ENCODE results near the gene RAB36.

Gene RAB36

DNA sequence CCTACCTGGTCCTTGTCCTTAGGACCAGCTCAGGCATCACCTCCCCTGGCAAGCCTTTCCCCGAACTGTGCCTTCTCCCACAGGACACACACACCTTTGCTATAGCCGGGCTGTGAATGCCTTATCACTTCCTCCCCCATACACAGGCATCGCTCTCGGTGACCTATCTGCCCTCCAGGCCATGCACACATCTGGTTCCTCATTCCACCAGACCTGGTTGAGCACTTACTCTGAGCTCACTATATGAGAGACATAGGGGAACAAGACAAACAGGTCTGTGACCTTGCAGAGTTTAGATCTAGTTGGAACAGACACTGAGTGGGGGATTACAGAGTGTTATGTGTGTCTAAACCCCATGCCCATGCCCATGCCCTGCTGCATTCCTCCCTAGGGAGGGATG is 31.9 kb downstream of the RAB36 start:
- TF ChIP-seq EGR1 (IDR thresholded peaks at IDR 0.05) (no peak), TAF1 (IDR thresholded peaks at IDR 0.05; ENCODE audit: low read depth) (no peak), CREB1 (IDR thresholded peaks at IDR 0.05; ENCODE audit: low read depth) (no peak), RAD21 (IDR thresholded peaks at IDR 0.05; ENCODE audit: low read depth) (no peak), EP300 (IDR thresholded peaks at IDR 0.05; ENCODE audit: borderline replicate concordance) (no peak), YY1 (IDR thresholded peaks at IDR 0.05; ENCODE audit: low read depth) (no peak)

DNA sequence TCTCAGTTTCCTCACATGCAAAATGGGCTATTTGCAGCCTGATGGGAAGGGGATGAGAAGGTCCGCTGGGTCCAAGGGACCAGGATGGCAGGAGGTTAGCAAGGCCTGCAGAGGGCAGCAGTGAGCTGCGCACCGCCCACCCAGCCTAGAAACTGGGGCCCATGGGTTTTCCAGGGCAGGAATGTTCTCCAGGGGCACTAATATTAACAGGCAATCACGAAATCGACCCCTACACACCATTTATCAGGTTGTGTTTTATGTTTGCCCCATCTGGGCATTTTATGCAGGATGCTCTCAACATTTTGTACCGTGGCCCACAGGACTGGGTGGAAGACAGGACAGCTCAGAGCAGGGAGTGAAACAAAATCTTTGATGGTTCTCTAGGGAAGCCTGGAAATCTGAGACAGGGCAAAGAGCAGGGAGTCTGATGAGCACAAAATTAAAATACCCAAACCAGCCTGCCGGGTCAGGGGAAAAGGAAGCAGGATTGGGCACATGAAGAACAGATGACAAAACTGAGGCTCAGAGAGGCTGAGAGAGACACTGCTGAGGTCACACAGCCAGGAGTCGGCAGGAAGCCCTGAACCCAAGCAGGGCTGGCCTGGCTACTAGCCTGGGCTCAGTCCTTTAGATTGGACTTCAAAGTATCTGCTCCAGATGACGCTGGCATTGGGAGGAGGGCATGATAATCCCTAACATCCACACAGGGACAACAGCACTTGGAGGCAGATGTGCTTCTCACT is 33.4 kb downstream of the RAB36 start:
- no peak for TF ChIP-seq FOXM1 (IDR thresholded peaks at IDR 0.05; ENCODE audit: borderline replicate concordance, low read depth)
- peak; percentile 99 for TF ChIP-seq RAD21 (IDR thresholded peaks at IDR 0.05; ENCODE audit: low read depth)
- TF ChIP-seq, protein P1, sequence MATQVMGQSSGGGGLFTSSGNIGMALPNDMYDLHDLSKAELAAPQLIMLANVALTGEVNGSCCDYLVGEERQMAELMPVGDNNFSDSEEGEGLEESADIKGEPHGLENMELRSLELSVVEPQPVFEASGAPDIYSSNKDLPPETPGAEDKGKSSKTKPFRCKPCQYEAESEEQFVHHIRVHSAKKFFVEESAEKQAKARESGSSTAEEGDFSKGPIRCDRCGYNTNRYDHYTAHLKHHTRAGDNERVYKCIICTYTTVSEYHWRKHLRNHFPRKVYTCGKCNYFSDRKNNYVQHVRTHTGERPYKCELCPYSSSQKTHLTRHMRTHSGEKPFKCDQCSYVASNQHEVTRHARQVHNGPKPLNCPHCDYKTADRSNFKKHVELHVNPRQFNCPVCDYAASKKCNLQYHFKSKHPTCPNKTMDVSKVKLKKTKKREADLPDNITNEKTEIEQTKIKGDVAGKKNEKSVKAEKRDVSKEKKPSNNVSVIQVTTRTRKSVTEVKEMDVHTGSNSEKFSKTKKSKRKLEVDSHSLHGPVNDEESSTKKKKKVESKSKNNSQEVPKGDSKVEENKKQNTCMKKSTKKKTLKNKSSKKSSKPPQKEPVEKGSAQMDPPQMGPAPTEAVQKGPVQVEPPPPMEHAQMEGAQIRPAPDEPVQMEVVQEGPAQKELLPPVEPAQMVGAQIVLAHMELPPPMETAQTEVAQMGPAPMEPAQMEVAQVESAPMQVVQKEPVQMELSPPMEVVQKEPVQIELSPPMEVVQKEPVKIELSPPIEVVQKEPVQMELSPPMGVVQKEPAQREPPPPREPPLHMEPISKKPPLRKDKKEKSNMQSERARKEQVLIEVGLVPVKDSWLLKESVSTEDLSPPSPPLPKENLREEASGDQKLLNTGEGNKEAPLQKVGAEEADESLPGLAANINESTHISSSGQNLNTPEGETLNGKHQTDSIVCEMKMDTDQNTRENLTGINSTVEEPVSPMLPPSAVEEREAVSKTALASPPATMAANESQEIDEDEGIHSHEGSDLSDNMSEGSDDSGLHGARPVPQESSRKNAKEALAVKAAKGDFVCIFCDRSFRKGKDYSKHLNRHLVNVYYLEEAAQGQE (IDR thresholded peaks at IDR 0.05; ENCODE audit: low read depth) = no peak
- TF ChIP-seq EP300 (IDR thresholded peaks at IDR 0.05; ENCODE audit: borderline replicate concordance) = no peak
- no peak for TF ChIP-seq CREB1 (IDR thresholded peaks at IDR 0.05; ENCODE audit: low read depth)
- no peak for TF ChIP-seq NFIC (IDR thresholded peaks at IDR 0.05)

DNA sequence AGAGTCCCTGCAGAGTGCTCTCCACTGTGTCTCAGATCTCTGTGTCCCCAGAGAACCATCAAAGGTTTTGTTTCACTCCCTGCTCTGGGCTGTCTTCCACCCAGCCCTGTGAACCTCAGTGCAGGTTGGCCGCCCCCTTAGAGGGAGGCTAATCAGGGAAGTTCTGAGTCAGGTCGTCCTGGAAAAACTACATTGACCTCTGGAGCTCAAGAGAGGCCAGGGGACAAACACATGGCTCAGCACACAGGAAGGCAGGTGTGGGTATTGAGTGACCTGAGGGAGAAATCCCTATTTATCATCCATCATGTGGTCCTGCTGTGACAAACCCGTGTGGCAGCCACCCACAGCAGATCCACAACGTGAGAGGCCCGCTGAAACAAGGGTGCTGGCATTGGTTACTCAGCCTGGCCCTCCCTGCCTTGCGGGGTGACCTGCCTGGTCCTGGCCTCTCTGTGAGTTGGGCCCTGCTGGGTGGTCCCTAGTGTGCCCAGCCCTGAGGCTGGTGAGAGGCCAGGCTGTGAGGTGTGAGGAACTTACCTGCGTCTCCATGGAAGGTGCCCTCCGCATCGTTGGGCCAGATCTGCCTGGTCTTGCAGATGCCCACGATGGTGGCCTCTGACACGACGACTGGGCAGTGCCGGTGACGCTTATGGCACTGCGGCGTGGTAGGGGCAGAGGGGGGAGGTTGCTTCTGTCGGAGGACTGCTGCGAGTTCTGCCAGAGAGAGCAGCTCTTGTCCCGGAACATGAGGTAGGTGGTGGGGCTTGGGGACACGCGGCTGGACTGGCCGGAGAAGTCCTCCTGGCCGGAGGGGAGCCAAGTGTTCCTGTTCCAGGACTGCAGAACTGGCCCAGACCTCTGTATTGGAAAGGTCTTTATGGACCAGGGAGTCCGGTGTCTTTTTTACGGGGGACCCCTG is 34.4 kb downstream of the RAB36 start:
- no peak for TF ChIP-seq RAD21 (IDR thresholded peaks at IDR 0.05; ENCODE audit: low read depth)
- no peak for TF ChIP-seq CEBPB (IDR thresholded peaks at IDR 0.05)
- TF ChIP-seq, protein P2, sequence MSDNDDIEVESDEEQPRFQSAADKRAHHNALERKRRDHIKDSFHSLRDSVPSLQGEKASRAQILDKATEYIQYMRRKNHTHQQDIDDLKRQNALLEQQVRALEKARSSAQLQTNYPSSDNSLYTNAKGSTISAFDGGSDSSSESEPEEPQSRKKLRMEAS (IDR thresholded peaks at IDR 0.05) = no peak
- TF ChIP-seq TCF12 (IDR thresholded peaks at IDR 0.05; ENCODE audit: low read depth) = no peak
- no peak for TF ChIP-seq TEAD4 (IDR thresholded peaks at IDR 0.05)
- TF ChIP-seq FOXM1 (IDR thresholded peaks at IDR 0.05; ENCODE audit: borderline replicate concordance, low read depth) = no peak
- TF ChIP-seq EP300 (IDR thresholded peaks at IDR 0.05; ENCODE audit: borderline replicate concordance) = no peak
- TF ChIP-seq, protein P3, sequence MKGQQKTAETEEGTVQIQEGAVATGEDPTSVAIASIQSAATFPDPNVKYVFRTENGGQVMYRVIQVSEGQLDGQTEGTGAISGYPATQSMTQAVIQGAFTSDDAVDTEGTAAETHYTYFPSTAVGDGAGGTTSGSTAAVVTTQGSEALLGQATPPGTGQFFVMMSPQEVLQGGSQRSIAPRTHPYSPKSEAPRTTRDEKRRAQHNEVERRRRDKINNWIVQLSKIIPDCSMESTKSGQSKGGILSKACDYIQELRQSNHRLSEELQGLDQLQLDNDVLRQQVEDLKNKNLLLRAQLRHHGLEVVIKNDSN (IDR thresholded peaks at IDR 0.05) = no peak
- TF ChIP-seq ZBTB7A (IDR thresholded peaks at IDR 0.05; ENCODE audit: low read depth) = no peak
- no peak for TF ChIP-seq NFIC (IDR thresholded peaks at IDR 0.05)
- no peak for TF ChIP-seq TAF1 (IDR thresholded peaks at IDR 0.05; ENCODE audit: low read depth)
- TF ChIP-seq CREB1 (IDR thresholded peaks at IDR 0.05; ENCODE audit: low read depth) = no peak
- TF ChIP-seq YY1 (IDR thresholded peaks at IDR 0.05; ENCODE audit: low read depth) = no peak
- TF ChIP-seq, protein P1 (IDR thresholded peaks at IDR 0.05; ENCODE audit: low read depth) = no peak
- TF ChIP-seq EGR1 (IDR thresholded peaks at IDR 0.05) = no peak

DNA sequence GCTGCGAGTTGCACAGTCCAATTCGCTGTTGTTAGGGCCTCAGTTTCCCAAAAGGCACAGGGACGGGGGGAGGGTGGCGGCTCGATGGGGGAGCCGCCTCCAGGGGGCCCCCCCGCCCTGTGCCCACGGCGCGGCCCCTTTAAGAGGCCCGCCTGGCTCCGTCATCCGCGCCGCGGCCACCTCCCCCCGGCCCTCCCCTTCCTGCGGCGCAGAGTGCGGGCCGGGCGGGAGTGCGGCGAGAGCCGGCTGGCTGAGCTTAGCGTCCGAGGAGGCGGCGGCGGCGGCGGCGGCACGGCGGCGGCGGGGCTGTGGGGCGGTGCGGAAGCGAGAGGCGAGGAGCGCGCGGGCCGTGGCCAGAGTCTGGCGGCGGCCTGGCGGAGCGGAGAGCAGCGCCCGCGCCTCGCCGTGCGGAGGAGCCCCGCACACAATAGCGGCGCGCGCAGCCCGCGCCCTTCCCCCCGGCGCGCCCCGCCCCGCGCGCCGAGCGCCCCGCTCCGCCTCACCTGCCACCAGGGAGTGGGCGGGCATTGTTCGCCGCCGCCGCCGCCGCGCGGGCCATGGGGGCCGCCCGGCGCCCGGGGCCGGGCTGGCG is 35.1 kb downstream of the RAB36 start, which contains the start of gene BCR:
Gene BCR (plus strand): TSS at position 209 of the 592 bp plus-strand sequence. CDS start 452 bp downstream, outside the sequence.
- TF ChIP-seq CEBPB (IDR thresholded peaks at IDR 0.05) (no peak), TEAD4 (IDR thresholded peaks at IDR 0.05) (no peak), RAD21 (IDR thresholded peaks at IDR 0.05; ENCODE audit: low read depth) (no peak), NFIC (IDR thresholded peaks at IDR 0.05) (no peak), EP300 (IDR thresholded peaks at IDR 0.05; ENCODE audit: borderline replicate concordance) (no peak), TCF12 (IDR thresholded peaks at IDR 0.05; ENCODE audit: low read depth) (no peak), ZBTB7A (IDR thresholded peaks at IDR 0.05; ENCODE audit: low read depth) (no peak), CREB1 (IDR thresholded peaks at IDR 0.05; ENCODE audit: low read depth) (no peak), TAF1 (IDR thresholded peaks at IDR 0.05; ENCODE audit: low read depth) (peak; percentile 14; the same call in 1 of the 2 replicates), EGR1 (IDR thresholded peaks at IDR 0.05) (peak; percentile 10; the same call in 1 of the 2 replicates), YY1 (IDR thresholded peaks at IDR 0.05; ENCODE audit: low read depth) (no peak), FOXM1 (IDR thresholded peaks at IDR 0.05; ENCODE audit: borderline replicate concordance, low read depth) (no peak)
- TF ChIP-seq, protein P2 (IDR thresholded peaks at IDR 0.05) = peak; percentile 43; the same call in 1 of the 2 replicates
- TF ChIP-seq, protein P3 (IDR thresholded peaks at IDR 0.05) = no peak
- TF ChIP-seq, protein P1 (IDR thresholded peaks at IDR 0.05; ENCODE audit: low read depth) = no peak
